ENCODE data around the gene B3GAT1.
"Not testable (repeated sequence)": the region's sequence is repeated elsewhere in the genome, so short reads cannot be mapped to it uniquely, and the experiment has no call there.

B3GAT1 gene

DNA sequence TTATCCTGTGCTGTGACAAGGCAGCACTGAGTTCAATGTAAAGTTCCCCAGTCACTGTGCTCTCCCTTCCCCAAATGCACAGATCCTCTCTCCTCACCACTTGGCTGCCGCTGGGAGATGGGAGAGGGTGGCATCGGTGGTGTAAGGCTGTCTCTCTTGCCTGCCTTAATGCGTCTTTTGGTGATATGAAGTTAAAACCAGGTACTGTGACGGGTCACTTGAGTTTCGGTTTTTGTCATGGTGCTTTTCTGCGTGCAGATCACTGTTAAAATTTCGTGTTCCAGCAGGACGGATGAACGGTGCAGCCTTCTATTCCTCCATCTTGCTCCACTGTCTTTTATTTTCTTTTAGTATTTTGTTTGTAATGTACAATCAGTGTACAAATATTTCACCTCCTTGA lies 61.7 kb downstream of the B3GAT1 start:
- DNase-seq = no peak

DNA sequence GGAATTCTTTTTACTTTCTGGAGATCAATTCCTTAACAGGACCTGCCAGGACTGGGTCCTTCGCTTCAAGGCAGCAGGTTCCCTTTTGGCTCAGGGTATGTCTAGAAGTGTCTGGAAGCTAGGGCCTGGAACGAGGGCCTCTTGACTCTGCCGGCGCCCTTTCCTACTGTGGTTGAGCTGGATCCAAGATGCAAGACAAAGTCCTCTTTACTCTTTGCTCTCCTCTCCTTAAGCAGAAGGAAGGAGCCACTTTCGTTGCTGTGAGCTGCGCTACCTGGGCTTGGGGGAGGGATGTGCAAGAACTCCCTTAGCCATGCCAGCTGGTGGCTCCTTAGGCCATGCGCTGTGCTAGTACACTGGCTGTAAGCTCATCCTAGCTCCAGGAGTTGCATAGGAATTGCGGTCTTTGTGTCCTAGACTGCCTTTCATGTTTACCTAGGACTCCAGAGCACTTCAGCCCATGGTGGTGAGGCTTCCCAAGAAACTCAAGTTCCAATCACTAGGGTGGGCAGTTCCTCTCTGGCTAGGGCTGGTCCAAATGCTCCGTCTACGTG lies 62.2 kb downstream of the B3GAT1 start:
- DNase-seq = no peak

GRCh38 chr11:134349109-134349801 lies 62.8 kb downstream of the B3GAT1 start:
- no peak for DNase-seq

GRCh38 chr11:134347441-134347840 lies 64.6 kb downstream of the B3GAT1 start:
- no peak for DNase-seq

- no peak for DNase-seq
Measured at GRCh38 chr11:134346976-134347350, 65.1 kb downstream of the B3GAT1 start.

DNA sequence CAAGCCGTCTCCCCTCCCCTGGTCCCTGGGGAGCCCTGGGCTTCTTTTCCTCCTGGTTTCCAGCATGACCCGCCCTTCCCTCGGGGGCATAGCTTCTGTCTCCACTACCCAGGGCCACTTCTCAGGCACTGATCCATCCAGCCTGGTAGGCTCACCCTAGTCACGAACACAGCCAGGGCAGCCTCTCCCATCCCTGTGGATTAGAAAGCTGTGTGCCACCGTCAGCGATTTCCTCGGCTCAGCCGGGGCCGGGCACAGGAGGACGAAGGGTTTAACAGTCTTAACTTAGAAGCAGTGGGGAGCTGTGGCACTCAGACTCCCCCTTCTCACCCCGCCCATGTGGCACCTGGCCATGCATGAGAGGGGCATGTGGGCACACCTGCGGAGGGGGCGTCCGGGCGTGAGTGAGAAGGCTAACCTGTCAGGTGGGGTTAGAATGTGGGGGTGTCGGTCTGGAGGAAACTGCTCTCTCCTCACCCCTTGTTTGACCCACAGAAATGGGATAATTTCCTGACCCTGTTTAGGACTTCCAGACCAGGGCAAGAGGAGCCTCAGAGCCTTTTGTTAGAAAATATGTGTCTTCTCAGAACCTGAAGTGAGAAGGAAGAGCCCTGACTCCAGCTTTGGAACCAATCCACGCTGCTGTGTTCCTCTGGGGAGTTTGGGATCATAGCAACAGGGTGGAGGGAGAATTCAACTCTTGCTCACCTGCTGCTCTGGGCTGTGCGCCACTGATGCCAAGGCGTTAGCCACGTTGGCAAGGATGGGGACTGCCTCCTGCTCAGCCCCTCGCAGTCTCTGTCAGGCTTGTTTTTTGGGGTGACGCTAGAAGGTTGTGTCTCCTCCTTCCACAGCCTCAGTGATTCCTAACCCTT lies 65.7 kb downstream of the B3GAT1 start:
- no peak for DNase-seq

DNA sequence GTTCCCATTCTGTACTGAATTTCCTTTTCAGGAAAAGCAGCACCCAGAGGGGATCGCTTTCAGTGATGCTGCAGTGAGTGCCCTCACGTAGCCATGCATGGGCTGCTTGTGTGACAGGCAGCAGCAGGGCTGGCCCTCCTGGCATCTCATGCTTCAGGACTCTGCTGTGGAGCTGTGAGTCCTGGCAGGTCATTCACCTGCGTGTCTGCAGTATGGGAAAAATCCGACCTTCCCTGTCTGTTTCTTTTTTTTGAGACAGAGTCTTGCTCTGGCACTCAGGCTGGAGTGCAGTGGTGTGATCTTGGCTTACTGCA lies 66.8 kb downstream of the B3GAT1 start:
- DNase-seq = no peak

- not testable (repeated sequence) for DNase-seq
Measured at GRCh38 chr11:134344497-134345236, 67.4 kb downstream of the B3GAT1 start.

DNA sequence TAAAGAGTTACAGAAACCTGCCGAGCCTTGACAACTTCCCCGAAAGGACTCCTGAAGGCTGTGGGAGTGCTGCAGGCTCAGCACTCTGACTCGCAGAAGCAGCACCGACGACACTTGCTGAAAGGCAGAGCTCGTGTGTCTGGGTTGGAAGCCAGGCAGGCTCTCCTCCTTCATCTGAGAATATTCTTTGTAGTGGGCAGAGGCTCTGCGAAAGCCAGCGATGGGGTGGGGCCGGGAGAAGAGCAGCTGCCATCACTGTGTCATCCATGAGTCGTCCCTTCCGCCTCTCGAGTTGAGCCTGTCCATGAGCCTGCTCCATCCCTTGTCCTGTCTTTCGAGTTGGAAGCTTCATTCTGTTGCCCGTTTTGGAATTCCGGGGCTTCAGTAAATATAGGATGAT lies 68.4 kb downstream of the B3GAT1 start:
- DNase-seq = no peak

DNA sequence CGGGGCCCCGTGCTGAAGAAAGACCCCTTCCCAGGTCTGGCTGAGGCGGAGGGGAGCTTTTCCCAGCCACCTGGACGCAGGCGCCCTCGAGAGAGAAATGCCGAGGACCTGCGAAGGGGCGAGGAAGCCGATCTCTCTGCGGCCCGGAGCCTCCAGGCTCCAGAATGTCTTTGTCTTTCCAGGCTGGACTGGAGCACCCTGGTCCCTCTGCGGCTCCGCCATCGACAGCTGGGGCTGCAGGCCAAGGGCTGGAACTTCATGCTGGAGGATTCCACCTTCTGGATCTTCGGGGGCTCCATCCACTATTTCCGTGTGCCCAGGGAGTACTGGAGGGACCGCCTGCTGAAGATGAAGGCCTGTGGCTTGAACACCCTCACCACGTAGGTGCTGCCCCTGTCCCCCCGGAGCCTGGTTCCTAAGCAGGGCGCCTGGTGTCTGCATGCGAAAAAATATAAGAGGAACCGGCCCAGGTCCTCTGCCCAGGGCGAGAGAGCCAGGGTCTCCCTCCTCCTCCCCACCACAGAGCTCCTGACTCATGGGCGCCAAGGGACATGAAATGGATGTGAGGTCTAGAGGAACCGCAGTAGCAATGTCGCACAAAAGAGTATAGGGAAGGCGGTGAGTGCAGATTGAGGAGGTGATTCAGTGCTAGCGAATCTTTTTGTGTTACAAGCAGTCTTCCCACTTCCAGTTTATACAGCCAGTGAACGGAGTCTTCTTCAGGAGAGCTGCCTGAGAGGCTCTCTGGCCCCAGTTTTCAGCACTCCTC lies 69.3 kb downstream of the B3GAT1 start:
- no peak for DNase-seq

DNA sequence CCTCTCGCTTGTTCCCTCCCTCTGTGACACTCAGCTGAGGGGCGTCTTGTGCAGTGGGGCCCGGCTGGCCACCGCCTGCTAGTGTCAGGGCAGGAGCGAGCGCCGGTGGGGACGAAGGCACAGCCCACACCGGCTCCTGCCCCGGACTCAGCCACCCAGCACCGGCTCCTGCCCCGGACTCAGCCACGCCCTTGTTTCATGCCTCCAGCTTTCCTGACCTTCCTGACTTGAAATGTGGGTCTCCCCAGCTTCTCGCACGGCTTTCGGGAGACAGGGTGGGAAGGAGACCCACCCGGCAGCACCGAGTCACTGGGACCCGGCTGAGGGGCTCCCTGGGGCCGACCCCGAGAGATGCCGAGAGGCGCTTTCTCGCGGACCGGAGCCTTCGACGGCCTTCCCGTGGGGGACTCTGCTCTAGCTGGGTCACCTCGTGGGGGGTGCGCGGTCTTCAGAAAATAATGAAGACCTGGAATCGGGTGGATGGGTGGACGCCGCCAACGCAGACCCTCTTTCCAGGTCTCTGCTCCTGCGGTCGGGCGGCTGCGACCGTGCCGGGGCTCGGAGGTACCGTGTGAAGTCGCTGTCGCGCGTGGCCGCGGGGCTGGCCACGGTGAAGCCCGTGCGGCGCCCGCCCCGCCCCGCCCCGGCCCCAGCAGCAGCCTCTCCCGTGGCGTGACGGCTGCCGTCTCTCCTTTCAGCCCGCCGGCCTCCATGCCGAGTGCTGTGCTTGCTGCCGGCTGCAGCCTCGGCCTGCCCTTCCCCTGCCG lies 70.1 kb downstream of the B3GAT1 start:
- no peak for DNase-seq

GRCh38 chr11:134340354-134340964 lies 71.6 kb downstream of the B3GAT1 start:
- no peak for DNase-seq

DNA sequence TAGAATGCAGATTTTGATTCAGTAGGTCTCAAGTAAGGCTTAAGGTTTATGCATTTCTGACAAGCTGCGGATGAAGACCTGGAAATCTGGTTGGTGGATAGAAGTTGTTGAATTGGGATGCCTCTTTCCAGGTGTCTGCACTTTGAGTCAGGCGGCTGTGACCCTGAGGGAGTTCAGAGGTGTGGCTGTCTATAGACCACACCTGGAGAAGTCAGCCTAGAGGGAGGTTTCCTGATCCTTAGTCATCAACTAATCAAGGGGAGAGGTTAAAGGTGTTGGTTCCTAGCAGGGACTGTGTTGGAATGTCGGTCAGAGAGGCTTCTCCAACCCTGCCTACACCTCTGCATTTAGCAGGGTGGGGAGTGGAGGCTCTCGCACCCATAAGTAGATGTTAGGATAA lies 72.3 kb downstream of the B3GAT1 start:
- no peak for DNase-seq

- no peak for DNase-seq
Measured at GRCh38 chr11:134338654-134339053, 73.4 kb downstream of the B3GAT1 start.

- no peak for DNase-seq
Measured at GRCh38 chr11:134338068-134338467, 74.0 kb downstream of the B3GAT1 start.

- no peak for DNase-seq
Measured at GRCh38 chr11:134337051-134337450, 75.0 kb downstream of the B3GAT1 start.

DNA sequence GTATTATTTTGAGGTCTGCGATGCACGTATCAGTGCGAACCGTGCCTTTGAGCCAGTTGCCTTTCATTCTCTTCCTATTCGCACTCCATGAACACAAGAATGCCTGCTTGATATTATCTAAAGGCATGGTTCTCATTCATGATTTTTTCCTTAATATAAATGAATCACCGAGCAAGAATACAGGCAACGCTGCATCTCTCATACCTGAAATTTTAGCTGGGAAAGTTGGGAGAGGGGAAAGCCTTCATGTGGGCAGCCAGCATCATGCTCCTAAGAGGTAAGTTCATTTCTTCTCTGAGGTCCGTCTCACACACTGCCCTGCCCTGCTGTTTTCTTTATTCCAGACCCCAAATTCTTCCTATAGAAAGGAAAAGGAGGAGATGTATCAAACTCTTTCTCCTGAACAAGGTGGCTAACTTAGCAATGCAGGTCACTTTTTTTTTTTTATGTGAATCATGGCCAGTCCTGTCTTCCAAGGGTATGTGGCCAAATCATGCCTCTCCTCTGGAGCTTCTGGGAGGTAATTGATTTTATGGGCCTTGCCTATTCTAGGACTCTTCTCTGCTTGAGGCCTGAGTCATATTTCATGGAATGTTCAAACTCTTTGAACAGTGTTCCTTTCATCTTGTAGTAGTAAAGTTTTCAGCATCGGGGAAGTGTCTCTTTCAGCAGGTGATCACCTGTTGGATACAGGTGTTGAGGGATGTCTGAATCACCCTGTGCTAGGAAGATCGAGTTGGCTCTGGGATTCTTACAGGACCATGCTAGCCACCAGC lies 77.1 kb downstream of the B3GAT1 start:
- no peak for DNase-seq

- no peak for DNase-seq
Measured at GRCh38 chr11:134333946-134334345, 78.1 kb downstream of the B3GAT1 start.

- DNase-seq = no peak
Measured at GRCh38 chr11:134333312-134333711, 78.7 kb downstream of the B3GAT1 start.

GRCh38 chr11:134332782-134333181 lies 79.3 kb downstream of the B3GAT1 start:
- no peak for DNase-seq

GRCh38 chr11:134332189-134332631 lies 79.8 kb downstream of the B3GAT1 start:
- no peak for DNase-seq
